LNCaP clone FGC (cell line): ENCODE measurements around the gene FOXK1.
"Not testable (repeated sequence)": the region's sequence is repeated elsewhere in the genome, so short reads cannot be mapped to it uniquely, and the experiment has no call there.

Experiments used
- DNase-seq: peaks from one replicate; pipeline ENCODE4 v3.0.0-alpha.2; 2011; ENCODE audit warnings: low read depth
- H3K4me3 ChIP-seq: 2 replicates; pipeline ENCODE4 v1.5.1; 2011; ENCODE audit warnings: mild to moderate bottlenecking, low read depth, low read length, control low read depth
- CTCF ChIP-seq: IDR thresholded peaks from 2 replicates; pipeline ENCODE4 v1.5.1; 2012; ENCODE audit warnings: mild to moderate bottlenecking; ENCODE audit not compliant: control insufficient read depth, insufficient read depth; ENCODE audit errors: extremely low read depth

Gene FOXK1

GRCh38 chr7:4642468-4643203 is 39.5 kb upstream of the FOXK1 start:
- TF ChIP-seq CTCF = no peak
- no peak for DNase-seq
- H3K4me3 ChIP-seq = peak overlapping the region; percentile 76

DNA sequence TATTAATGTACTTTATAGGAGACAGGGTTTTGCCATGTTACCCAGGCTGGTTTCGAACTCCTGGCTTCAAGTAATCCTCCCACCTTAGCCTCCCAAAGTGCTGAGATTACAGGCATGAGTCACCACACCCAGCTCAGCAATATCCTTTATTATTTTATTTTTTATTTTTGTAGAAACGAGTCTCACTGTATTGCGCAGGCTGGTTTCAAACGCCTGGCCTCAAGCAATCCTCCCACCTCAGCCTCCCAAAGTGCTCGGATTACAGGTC is 39.0 kb upstream of the FOXK1 start:
- H3K4me3 ChIP-seq, DNase-seq: not testable (repeated sequence)

- DNase-seq = no peak
- no peak overlapping the region for H3K4me3 ChIP-seq
- no peak for TF ChIP-seq CTCF
These were observed 36.8 kb upstream of the FOXK1 start for GRCh38 chr7:4645246-4645645.

- no peak for DNase-seq
- TF ChIP-seq CTCF = no peak
These were observed 34.0 kb upstream of the FOXK1 start for GRCh38 chr7:4648111-4648510.

DNA sequence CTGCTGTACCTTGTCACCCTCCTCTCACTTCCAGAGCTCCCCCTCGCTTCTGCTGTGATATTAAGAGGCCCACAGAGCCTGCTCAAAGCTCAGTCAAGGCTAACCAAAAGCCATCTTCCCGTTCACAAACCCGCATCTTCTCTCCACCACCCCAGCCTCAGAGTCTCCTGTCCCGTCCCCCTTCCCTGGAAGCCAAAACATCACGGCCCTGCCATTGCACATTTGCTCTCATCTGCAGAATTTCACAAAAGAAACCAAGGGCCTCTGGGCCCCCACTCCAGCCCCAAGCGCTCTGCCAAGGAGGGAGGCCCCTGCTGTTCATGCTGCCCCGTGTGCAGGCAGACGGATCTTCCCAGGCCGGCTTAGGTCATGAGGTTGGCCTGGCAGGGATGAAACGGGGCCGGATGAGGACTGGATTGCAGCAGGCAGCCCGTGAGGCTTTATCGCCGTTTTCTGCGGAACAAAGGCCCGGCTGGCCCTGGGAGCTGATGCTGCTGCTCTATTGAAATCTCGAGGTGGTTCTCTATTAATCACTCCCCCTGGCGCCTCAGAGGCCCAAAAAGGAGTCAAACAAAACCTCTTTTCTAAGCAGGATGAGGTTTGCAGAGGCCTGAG is 31.6 kb upstream of the FOXK1 start:
- H3K4me3 ChIP-seq = no peak overlapping the region
- no peak for DNase-seq

More at GRCh38 chr7:4648111-4648510, 34.0 kb upstream of the FOXK1 start:
- no peak overlapping the region for H3K4me3 ChIP-seq

GRCh38 chr7:4653771-4654170 is 28.3 kb upstream of the FOXK1 start:
- DNase-seq = no peak
- no peak overlapping the region for H3K4me3 ChIP-seq
- no peak for TF ChIP-seq CTCF

More for the DNA sequence above, 31.6 kb upstream of the FOXK1 start:
- no peak for TF ChIP-seq CTCF

GRCh38 chr7:4655311-4655710 is 26.8 kb upstream of the FOXK1 start:
- no peak for DNase-seq
- no peak for TF ChIP-seq CTCF
- no peak overlapping the region for H3K4me3 ChIP-seq
